ENCODE results near the gene NAP1L4. TPM values are rescaled to one million over a fixed set of nuclear protein-coding genes. Genes with fewer than 3 reads are reported as not detected.

NAP1L4 gene
- total RNA-seq, 2 donors from 2014 or later, result 62.8 to 83.7 TPM

- Histone ChIP-seq H3K36me3 (peaks cover 30% of the 10 kb centered on the region), H3K4me3 (no peak overlapping the region)
- no peak for DNase-seq (ENCODE audit: low spot score)
Measured at GRCh38 chr11:3002351-3002861, 10.3 kb upstream of the NAP1L4 start.

DNA sequence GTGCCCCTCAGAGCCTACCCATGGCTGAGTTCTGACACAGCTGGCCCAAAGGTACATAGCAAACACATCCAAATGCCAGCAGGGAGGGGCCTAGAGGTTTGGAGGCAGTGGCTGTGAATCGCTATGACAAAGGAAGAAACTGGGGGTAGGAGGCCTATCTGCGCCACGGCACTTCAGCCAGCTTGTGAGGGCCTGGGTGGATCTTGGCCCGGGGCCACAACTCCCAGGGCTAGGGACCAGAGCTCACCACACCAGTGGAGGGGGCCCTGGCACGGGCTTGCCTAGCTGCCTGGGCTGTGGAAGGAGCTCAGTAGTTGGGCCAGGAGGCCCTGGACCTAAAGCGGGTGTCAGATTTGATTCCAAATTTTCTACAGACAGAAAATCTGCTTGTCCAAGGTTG lies 9.4 kb upstream of the NAP1L4 start:
- Histone ChIP-seq H3K9me3 (no peaks in the 10 kb centered on the region), H3K4me3 (no peak overlapping the region), H3K4me1 (ENCODE audit: control insufficient read depth in 1 of 2, low read depth in 2 of 2) (peaks cover 5 to 29% of the 10 kb centered on the region in 2 donors), H3K27ac (peak overlapping the region; percentile 70 to 86), H3K27me3 (replicated peaks; ENCODE audit: insufficient read depth) (no peaks in the 10 kb centered on the region), H3K36me3 (peaks cover 23% of the 10 kb centered on the region)
- ATAC-seq (ENCODE audit: insufficient number of reproducible peaks, low FRiP score, low read depth), result no peak
- DNase-seq (ENCODE audit: low spot score), result no peak
- no peak for TF ChIP-seq CTCF (IDR thresholded peaks at IDR 0.05)

More at GRCh38 chr11:3002351-3002861, 10.3 kb upstream of the NAP1L4 start:
- H3K9me3 ChIP-seq, result no peaks in the 10 kb centered on the region
- no peak for ATAC-seq (ENCODE audit: insufficient number of reproducible peaks, low FRiP score, low read depth)
- H3K4me1 ChIP-seq (ENCODE audit: control insufficient read depth in 1 of 2, low read depth in 2 of 2), result peaks cover 5 to 29% of the 10 kb centered on the region in 2 donors
- H3K27ac ChIP-seq, result peak overlapping the region in 1 of 2 donors; percentile 86
- TF ChIP-seq CTCF (IDR thresholded peaks at IDR 0.05), result no peak
- no peaks in the 10 kb centered on the region for H3K27me3 ChIP-seq (replicated peaks; ENCODE audit: insufficient read depth)

GRCh38 chr11:3000032-3000961 lies 8.2 kb upstream of the NAP1L4 start:
- H3K4me3 ChIP-seq, result no peak overlapping the region
- ATAC-seq (ENCODE audit: insufficient number of reproducible peaks, low FRiP score, low read depth) (no peak), DNase-seq (ENCODE audit: low spot score) (no peak)
- peaks cover 20% of the 10 kb centered on the region for H3K36me3 ChIP-seq
- no peaks in the 10 kb centered on the region for H3K9me3 ChIP-seq
- no peaks in the 10 kb centered on the region for H3K27me3 ChIP-seq (replicated peaks; ENCODE audit: insufficient read depth)
- peak overlapping the region; percentile 70 to 86 for H3K27ac ChIP-seq
- no peak for TF ChIP-seq CTCF (IDR thresholded peaks at IDR 0.05)
- peaks cover 5 to 29% of the 10 kb centered on the region in 2 donors for H3K4me1 ChIP-seq (ENCODE audit: control insufficient read depth in 1 of 2, low read depth in 2 of 2)

- no peak for ATAC-seq (ENCODE audit: insufficient number of reproducible peaks, low FRiP score, low read depth)
- no peak for TF ChIP-seq CTCF (IDR thresholded peaks at IDR 0.05)
- H3K27me3 ChIP-seq (replicated peaks; ENCODE audit: insufficient read depth), result no peaks in the 10 kb centered on the region
- H3K4me3 ChIP-seq, result no peak overlapping the region
- H3K9me3 ChIP-seq, result no peaks in the 10 kb centered on the region
- peaks cover 14% of the 10 kb centered on the region for H3K36me3 ChIP-seq
- peaks cover 5 to 29% of the 10 kb centered on the region in 2 donors for H3K4me1 ChIP-seq (ENCODE audit: control insufficient read depth in 1 of 2, low read depth in 2 of 2)
- H3K27ac ChIP-seq, result no peak overlapping the region
- DNase-seq (ENCODE audit: low spot score), result no peak
Measured at GRCh38 chr11:2999464-2999998, 7.4 kb upstream of the NAP1L4 start.
